ENCODE measurements around the gene DDX47.
"Not testable (repeated sequence)": the region's sequence is repeated elsewhere in the genome, so short reads cannot be mapped to it uniquely, and the experiment has no call there.

Gene DDX47

GRCh38 chr12:12797794-12798152 is 15.4 kb upstream of the DDX47 start:
- H3K4me3 ChIP-seq (ENCODE audit: low read depth, low read length): no peak overlapping the region
- H3K9me3 ChIP-seq (ENCODE audit: severe bottlenecking): peaks cover 2% of the 10 kb centered on the region
- DNase-seq: no peak
- no peaks in the 10 kb centered on the region for H3K36me3 ChIP-seq
- H3K27me3 ChIP-seq (ENCODE audit: insufficient read depth, low read depth, severe bottlenecking): no peaks in the 10 kb centered on the region
- H3K27ac ChIP-seq: no peak overlapping the region
- no peak for TF ChIP-seq CTCF (IDR thresholded peaks at IDR 0.05; ENCODE audit: low read depth, low read length)

- DNase-seq: no peak
- H3K9me3 ChIP-seq (ENCODE audit: severe bottlenecking): peaks cover 2% of the 10 kb centered on the region
- H3K4me3 ChIP-seq (ENCODE audit: low read depth, low read length): no peak overlapping the region
- TF ChIP-seq CTCF (IDR thresholded peaks at IDR 0.05; ENCODE audit: low read depth, low read length): no peak
- H3K27ac ChIP-seq: no peak overlapping the region
- H3K36me3 ChIP-seq: no peaks in the 10 kb centered on the region
- H3K27me3 ChIP-seq (ENCODE audit: insufficient read depth, low read depth, severe bottlenecking): no peaks in the 10 kb centered on the region
These were observed 14.7 kb upstream of the DDX47 start for GRCh38 chr12:12798480-12798879.

- DNase-seq: no peak
- no peak overlapping the region for H3K4me3 ChIP-seq (ENCODE audit: low read depth, low read length)
- peaks cover 2% of the 10 kb centered on the region for H3K9me3 ChIP-seq (ENCODE audit: severe bottlenecking)
- H3K36me3 ChIP-seq: no peaks in the 10 kb centered on the region
- no peak for TF ChIP-seq CTCF (IDR thresholded peaks at IDR 0.05; ENCODE audit: low read depth, low read length)
- no peaks in the 10 kb centered on the region for H3K27me3 ChIP-seq (ENCODE audit: insufficient read depth, low read depth, severe bottlenecking)
- no peak overlapping the region for H3K27ac ChIP-seq
These were observed 13.8 kb upstream of the DDX47 start for GRCh38 chr12:12799163-12799920.

- H3K36me3 ChIP-seq: no peaks in the 10 kb centered on the region
- no peak for TF ChIP-seq CTCF (IDR thresholded peaks at IDR 0.05; ENCODE audit: low read depth, low read length)
- H3K9me3 ChIP-seq (ENCODE audit: severe bottlenecking): peaks cover 2% of the 10 kb centered on the region
- no peak overlapping the region for H3K4me3 ChIP-seq (ENCODE audit: low read depth, low read length)
- H3K27ac ChIP-seq: no peak overlapping the region
- no peak for DNase-seq
- no peaks in the 10 kb centered on the region for H3K27me3 ChIP-seq (ENCODE audit: insufficient read depth, low read depth, severe bottlenecking)
These were observed 12.6 kb upstream of the DDX47 start for GRCh38 chr12:12800406-12801180.

- not testable (repeated sequence) for H3K36me3 ChIP-seq; H3K9me3 ChIP-seq (ENCODE audit: severe bottlenecking); H3K4me3 ChIP-seq (ENCODE audit: low read depth, low read length); H3K27me3 ChIP-seq (ENCODE audit: insufficient read depth, low read depth, severe bottlenecking); DNase-seq; H3K27ac ChIP-seq
These were observed 11.5 kb upstream of the DDX47 start for GRCh38 chr12:12801656-12802055.

GRCh38 chr12:12803186-12803585 is 10.0 kb upstream of the DDX47 start:
- Histone ChIP-seq H3K4me3 (ENCODE audit: low read depth, low read length) (no peak overlapping the region), H3K36me3 (no peaks in the 10 kb centered on the region), H3K9me3 (ENCODE audit: severe bottlenecking) (peaks cover 2% of the 10 kb centered on the region), H3K27me3 (ENCODE audit: insufficient read depth, low read depth, severe bottlenecking) (no peaks in the 10 kb centered on the region), H3K27ac (no peak overlapping the region)
- no peak for DNase-seq
- TF ChIP-seq CTCF (IDR thresholded peaks at IDR 0.05; ENCODE audit: low read depth, low read length): no peak
